22Rv1 (cell line): ENCODE data around the gene SNAPIN.

ENCODE experiments used
- ZFX ChIP-seq: fragments of 450-650 bp; IDR thresholded peaks from 2 replicates; pipeline ENCODE4 v1.6.1; 2017; ENCODE audit warnings: antibody characterized with exemption, borderline replicate concordance
- TF ChIP-seq, protein P1 (sequence below): fragments of 450-650 bp; IDR thresholded peaks from 2 replicates; pipeline ENCODE4 v1.5.1; 2017; ENCODE audit warnings: mild to moderate bottlenecking

DNA sequence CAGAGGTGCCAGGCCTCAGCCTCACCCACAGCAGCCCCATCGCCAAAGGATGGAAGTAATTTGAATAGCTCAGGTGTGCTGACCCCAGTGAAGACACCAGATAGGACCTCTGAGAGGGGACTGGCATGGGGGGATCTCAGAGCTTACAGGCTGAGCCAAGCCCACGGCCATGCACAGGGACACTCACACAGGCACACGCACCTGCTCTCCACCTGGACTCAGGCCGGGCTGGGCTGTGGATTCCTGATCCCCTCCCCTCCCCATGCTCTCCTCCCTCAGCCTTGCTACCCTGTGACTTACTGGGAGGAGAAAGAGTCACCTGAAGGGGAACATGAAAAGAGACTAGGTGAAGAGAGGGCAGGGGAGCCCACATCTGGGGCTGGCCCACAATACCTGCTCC lies 35.0 kb downstream of the SNAPIN start:
- TF ChIP-seq, protein P1, sequence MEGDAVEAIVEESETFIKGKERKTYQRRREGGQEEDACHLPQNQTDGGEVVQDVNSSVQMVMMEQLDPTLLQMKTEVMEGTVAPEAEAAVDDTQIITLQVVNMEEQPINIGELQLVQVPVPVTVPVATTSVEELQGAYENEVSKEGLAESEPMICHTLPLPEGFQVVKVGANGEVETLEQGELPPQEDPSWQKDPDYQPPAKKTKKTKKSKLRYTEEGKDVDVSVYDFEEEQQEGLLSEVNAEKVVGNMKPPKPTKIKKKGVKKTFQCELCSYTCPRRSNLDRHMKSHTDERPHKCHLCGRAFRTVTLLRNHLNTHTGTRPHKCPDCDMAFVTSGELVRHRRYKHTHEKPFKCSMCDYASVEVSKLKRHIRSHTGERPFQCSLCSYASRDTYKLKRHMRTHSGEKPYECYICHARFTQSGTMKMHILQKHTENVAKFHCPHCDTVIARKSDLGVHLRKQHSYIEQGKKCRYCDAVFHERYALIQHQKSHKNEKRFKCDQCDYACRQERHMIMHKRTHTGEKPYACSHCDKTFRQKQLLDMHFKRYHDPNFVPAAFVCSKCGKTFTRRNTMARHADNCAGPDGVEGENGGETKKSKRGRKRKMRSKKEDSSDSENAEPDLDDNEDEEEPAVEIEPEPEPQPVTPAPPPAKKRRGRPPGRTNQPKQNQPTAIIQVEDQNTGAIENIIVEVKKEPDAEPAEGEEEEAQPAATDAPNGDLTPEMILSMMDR = no peak
- no peak for TF ChIP-seq ZFX
